Measurements from ENCODE around the gene IFT43.

DNA sequence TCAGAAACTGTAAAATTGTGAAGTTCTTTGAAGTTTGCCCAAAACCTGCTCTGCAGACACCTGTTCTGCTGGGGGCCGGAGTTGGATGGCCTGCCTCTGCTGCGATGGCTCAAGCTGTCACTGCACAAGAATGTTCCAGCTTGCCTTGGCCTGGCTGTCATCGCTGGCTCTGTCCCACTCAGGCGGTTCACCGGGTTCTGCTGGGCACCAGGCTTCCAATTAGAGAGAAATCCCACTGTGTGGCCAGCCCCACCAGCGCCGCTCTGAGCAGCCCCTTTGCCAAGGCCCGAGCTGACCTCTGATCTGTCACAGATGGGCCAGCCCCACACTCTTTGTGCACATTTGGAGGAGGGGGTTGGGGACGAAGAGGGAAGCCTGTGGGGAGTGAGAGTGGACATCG, 94.5 kb downstream of the IFT43 start:
- no peak for TF ChIP-seq CTCF (conservative IDR thresholded peaks at IDR 0.05)
- TF ChIP-seq EZH2 (IDR thresholded peaks at IDR 0.05; ENCODE audit: low read depth), result no peak

Data from PC-9 (cell line).